Testis (tissue), 2 donors: ENCODE measurements around the gene PON3.

Source experiments
- CTCF ChIP-seq, 3 experiments: fragments of 450-650 bp in 2 of 3; fragments of 200-600 bp in 1 of 3; sonication (generic) in 1 of 3; IDR thresholded peaks; one replicate each; pipeline ENCODE4 v1.5.1; 2016 to 2019; ENCODE audit warnings: antibody characterized with exemption in 3 of 3, mild to moderate bottlenecking in 2 of 3, moderate library complexity in 1 of 3
- POLR2A ChIP-seq: fragments of 450-650 bp; IDR thresholded peaks from one replicate; pipeline ENCODE4 v1.6.1; 2017; ENCODE audit warnings: antibody characterized with exemption, mild to moderate bottlenecking, moderate library complexity

- TF ChIP-seq CTCF (IDR thresholded peaks at IDR 0.05) (no peak), POLR2A (no peak)
Measured at GRCh38 chr7:95338832-95339231, 57.3 kb downstream of the PON3 start.
